SKM-1 (cell line): ENCODE data around the gene TRPT1.

Experiments
- DNase-seq: peaks from one replicate; lab custom pipeline; 2025; ENCODE audit not compliant: unreplicated experiment; lab: John Stamatoyannopoulos, UW

TRPT1 gene

GRCh38 chr11:64245797-64246620 lies 20.0 kb upstream of the TRPT1 start:
- no peak for DNase-seq

DNA sequence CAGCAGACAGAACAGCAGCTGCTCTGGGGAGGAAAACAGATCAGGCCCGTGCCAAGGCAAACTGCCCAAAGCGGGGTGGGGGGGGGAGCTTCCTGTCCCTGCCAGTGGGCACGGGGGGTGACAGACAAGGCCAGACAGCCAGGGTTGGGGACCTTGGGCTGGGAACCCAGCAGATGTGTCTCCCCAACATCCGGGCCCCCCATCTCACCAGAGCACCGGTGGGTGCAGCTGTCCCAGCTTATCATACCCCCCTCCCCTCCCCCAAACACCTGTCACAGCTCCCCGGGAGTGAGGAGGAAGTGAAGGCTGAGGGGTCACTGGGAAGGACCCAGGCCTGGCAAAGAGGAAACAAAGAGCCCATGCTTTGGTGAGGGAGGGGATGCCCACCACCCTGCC lies 19.4 kb upstream of the TRPT1 start:
- DNase-seq: no peak

GRCh38 chr11:64244966-64245365 lies 19.0 kb upstream of the TRPT1 start:
- no peak for DNase-seq

DNA sequence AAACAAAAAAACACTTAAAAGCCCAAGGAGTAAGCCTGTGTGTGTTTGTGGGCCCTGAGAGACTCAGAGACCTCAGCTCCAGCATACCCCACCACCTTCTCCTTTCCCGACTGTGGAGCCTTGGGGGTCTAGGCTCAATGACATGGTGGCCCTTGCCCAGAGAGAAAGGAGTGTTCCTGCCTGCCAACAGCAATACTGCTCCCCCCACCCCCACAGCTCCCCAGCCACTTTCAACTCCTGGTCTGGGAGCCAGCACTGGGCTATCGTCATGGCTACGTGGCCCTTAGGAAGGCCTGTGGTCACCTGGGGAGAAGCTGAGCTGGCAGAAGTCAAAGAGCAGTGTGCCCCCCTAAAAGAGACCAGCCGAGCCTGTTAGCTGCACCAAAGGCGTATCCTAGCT lies 18.1 kb upstream of the TRPT1 start:
- no peak for DNase-seq

DNA sequence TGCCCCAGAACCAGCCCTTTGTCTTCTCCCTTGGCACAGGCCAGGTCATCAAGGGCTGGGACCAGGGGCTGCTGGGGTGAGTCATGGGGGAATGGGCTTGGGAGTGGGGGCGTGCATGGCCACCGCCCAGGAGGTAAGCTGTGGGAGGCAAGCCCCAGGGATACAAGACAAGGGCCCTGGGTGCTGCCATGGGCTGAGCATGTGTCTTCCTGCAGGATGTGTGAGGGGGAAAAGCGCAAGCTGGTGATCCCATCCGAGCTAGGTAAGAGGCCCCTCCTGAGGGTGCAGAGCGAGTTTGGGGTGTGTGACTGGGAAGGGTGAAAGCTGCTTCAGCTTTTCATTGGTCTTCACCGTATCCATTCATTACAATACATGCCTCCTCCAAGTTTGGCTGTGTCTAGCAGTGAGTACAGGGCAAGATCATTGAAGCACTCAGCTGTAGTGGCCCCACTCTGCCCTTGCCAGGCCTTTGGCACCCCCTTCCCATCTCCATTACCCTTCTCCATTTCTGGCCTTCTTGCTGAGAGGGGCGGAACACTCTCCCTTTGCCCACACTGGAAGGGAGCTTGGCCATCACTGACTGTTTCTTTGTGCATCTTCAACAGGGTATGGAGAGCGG lies 17.4 kb upstream of the TRPT1 start:
- no peak for DNase-seq

- DNase-seq: no peak
These were observed 15.7 kb upstream of the TRPT1 start for GRCh38 chr11:64241491-64242374.

DNA sequence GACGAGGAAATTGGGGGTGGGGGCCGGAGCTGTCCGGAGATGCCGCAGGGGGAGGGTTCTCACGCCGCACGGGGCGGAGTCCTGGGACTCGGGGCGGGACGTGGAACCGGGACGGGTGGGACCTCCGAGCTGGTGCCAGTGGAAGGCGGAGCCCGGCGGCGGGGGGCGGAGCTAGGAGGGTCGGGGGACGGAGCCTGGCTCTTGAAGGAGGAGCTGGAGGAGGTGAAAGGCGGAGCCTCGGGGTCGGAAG lies 15.2 kb upstream of the TRPT1 start:
- peak; percentile 95 for DNase-seq

DNA sequence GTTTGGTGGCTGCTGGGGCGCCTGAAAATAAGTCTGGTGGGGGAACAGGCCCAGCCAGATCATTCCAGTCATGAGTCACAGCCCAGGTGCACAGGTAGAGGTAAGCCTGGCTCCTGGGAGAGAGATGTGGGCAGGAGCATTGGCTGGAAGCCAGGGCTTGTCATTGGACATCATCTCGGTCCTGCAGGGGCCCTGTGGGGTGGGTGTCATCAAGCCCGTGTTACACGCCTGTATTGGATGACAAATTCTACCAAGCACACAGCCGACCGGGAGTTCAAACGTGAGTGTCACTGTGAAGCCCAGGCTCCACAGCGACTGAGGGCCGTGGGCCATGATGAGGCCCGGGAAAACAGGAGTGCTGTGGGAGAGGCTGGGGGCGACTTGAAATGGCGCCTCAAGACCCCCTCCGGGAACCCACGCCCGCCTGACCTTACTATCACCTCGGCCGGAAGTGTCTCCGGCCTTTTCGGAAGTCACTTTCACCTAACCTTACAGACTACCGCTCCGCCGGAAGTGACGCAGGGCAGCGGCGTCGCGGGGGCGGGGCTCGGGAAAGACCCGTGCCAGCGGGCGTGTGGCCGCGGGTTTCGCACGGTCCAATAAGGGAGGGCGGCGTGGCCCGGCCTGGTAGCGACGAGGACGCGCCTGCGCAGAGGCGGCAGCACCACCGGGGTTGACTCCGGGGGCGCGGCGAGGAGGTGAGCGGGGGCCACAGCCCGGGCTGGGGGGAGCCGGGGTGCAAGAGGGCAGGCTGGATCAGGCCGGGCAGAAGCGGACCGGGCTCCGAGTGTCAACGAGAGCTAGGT lies 14.7 kb upstream of the TRPT1 start, which contains the start of gene FKBP2:
TSS of gene FKBP2 (plus strand) at position 661 of the 806 bp plus-strand sequence. CDS start 1,293 bp downstream, outside the sequence.
- DNase-seq: peak; percentile 83

DNA sequence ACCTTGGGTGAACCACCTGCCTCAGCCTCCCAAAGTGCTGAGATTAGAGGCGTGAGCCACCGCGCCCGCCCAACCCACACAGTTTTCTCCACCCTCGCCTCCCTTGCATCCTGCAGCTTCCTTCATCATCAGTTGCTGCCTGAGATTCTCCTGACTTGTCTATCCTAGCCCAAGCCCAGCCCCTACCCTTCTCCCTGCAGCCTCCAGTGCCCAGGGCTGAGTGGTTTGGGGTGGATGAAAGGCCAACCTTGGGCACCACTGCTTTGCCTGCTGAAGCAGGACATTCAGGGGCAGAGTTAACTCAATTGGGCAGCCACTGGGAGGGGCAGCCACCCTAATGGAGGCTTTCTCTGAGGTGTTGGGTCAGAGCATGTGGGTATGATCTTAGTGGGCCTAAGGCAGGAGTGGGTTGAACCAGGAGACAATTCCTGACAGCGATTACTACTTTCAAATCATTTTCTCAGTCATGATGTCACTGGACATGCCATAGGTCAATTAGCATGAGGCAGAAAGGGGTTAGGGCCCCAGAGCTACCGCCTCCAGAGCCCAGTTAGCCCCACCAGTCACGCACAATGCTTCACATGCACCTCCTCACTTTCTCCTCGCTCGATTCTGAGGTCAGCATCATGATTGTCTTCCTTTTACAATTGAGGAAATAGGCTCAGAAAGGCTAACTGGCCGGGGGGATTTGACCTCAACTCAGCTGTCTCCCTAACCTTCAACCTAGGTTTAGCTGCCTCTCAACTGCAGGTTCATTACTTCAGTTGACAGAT lies 13.9 kb upstream of the TRPT1 start:
- DNase-seq: peak; percentile 95

DNA sequence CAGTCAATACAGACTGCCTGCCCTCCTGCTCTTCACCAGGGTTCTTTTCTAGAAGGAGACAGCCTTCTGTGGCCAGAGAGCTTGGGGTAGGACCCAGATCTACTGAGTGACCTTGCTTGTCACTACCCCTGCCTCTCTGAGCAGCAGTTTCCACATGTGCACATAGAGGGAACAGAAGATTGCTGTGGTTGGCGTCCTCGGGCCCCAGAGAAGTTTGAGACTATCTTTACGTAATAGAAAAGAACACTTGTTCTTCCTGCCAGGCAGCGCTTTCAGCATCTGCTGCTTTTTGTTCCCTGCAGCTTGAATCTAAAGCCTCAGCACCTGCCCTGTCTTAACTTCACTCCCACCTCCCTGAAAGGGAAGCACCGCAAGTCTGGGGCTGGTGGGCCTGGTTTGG lies 13.0 kb upstream of the TRPT1 start:
- peak; percentile 52 for DNase-seq

- no peak for DNase-seq
These were observed 12.1 kb upstream of the TRPT1 start for GRCh38 chr11:64238076-64238475.

DNA sequence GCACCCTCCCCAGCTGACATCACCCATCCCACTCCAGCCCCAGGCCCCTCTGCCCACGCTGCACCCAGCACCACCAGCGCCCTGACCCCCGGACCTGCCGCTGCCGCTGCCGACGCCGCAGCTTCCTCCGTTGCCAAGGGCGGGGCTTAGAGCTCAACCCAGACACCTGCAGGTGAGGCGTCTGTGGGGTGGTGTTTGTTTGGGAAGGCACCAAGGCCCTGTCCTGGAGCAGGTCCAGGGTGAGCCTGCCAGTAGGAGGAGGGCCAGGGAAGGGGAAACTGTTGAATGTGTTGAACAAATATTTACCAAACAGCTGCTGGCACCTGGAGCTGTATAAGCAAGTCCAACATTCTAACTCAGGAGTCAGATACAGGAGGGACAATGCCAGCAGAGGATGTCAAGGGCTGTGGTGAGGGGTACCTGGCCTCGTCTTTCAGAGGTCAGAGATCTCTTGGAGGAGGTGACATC lies 11.5 kb upstream of the TRPT1 start:
- DNase-seq: no peak

DNA sequence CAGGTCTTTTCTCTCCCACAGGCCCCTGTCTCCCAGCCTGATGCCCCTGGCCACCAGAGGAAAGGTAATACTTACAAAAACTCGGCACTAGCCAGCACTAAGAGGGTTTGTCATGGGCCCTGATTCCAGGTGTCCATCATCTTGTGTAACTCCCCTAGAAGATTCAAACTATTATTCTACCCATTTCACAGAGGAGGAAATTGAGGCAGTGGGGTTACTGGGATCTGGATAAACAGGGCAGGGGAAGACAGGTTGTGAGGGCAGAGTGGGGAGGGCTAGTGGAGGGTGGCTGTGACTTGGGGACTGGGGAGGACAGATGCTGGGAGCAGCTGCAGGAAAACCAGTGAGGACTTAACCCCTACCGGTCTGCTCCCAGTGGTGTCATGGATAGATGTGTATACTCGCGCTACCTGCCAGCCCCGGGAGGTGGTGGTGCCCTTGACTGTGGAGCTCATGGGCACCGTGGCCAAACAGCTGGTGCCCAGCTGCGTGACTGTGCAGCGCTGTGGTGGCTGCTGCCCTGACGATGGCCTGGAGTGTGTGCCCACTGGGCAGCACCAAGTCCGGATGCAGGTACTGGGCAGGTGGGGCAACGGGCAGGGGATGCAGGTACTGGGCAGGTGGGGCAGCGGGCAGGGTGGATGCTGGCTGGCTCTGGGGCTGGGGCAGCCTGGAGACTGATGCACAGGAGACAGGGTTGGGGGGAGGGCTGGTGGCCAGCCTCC lies 9.6 kb upstream of the TRPT1 start:
- no peak for DNase-seq

GRCh38 chr11:64234647-64235379 lies 8.8 kb upstream of the TRPT1 start:
- DNase-seq: no peak

DNA sequence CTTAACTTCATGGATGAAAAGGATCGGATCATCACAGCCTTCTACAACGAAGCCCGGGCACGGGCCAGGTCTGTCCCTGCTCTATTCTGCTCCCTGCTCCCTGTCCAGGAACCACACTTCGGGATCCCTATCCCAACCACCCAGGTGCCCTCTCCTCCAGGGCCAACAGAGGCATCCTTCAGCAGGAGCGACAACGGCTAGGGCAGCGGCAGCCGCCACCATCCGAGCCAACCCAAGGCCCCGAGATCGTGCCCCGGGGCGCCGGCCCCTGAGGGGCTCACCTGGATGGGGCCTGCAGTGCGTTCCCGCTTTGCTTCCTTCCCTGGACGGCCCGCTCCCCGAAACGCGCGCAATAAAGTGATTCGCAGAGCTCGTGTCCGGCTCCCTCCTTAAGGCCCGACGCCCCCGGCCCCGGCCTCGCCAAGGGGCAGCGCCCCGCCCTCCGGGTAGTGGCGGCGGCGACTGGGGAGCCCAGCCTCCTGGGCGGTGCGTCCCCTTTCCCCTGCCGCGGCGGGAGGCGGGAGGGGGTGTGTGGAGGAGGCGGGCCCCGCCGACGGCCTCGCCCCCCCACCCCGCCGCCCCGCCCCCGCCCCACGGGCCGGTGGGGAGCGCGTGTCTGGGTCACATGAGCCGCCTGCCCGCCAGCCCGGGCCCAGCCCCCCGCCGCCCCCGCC lies 8.1 kb upstream of the TRPT1 start, which contains the start of gene VEGFB:
TSS of gene VEGFB (plus strand) at position 672 of the 674 bp plus-strand sequence. CDS start 250 bp downstream, outside the sequence.
- DNase-seq: no peak

- DNase-seq: no peak
These were observed 7.0 kb upstream of the TRPT1 start for GRCh38 chr11:64232967-64233315.

- DNase-seq: no peak
These were observed 6.4 kb upstream of the TRPT1 start for GRCh38 chr11:64232182-64232966.
